Esophagus squamous epithelium (tissue), 5 donors: Measurements from ENCODE around the gene CTU1. TPM values are rescaled to one million over a fixed set of nuclear protein-coding genes. Genes with fewer than 3 reads are reported as not detected.
A peak's percentile ranks its signal among the peaks of the same experiment; 100 is the strongest.

Source experiments
- DNase-seq: peaks from one replicate; lab custom pipeline; 2025; lab: John Stamatoyannopoulos, UW
- H3K27ac ChIP-seq, 4 donors: fragments of 200-600 bp; sonication (generic); one replicate each; pipeline ENCODE4 v1.5.1; 2016 to 2019; ENCODE audit warnings: mild to moderate bottlenecking in 1 of 4
- H3K27me3 ChIP-seq, 4 donors: fragments of 200-600 bp; sonication (generic); 1 replicate in 3 of 4; 2 replicates in 1 of 4; pipeline versions ENCODE4 v1.5.1 to v1.6.0; 2017 to 2021; ENCODE audit warnings: antibody characterized with exemption in 1 of 4
- H3K36me3 ChIP-seq, 3 donors: fragments of 200-600 bp; sonication (generic); one replicate each; pipeline ENCODE4 v1.5.1; 2016 to 2019
- H3K4me1 ChIP-seq, 3 donors: fragments of 200-600 bp; sonication (generic); one replicate each; pipeline ENCODE4 v1.5.1; 2017 to 2019
- H3K4me3 ChIP-seq, 4 donors: fragments of 200-600 bp; sonication (generic); 1 replicate in 3 of 4; 2 replicates in 1 of 4; pipeline ENCODE4 v1.5.1; 2016 to 2019; ENCODE audit warnings: mild to moderate bottlenecking in 2 of 4, moderate library complexity in 1 of 4
- H3K9me3 ChIP-seq, 3 donors: fragments of 200-600 bp; sonication (generic); one replicate each; pipeline ENCODE4 v1.5.1; 2016 to 2019
- POLR2A ChIP-seq, 4 donors: fragments of 450-650 bp; IDR thresholded peaks; one replicate each; pipeline ENCODE4 v1.6.1; 2017; ENCODE audit warnings: antibody characterized with exemption in 4 of 4, mild to moderate bottlenecking in 4 of 4, moderate library complexity in 3 of 4
- WGBS, 2 donors: methylation state at CpG; one replicate each; pipeline ENCODE4 v1.1.5; 2018; 5-methylcytosine and 5-hydroxymethylcytosine counted together
- intact Hi-C: fragments of 100-400 bp; cut with DNase I; formaldehyde crosslinking; loops from one replicate; pipeline ENCODE4 v1.15.0; 2022
- total RNA-seq, 4 donors: library from RNA; depleted of rRNA; stranded (reverse); fragments of >200 nt; gene quantifications; one replicate each; pipeline ENCODE4 v1.1.0, GENCODE V29; 2016
- TF ChIP-seq, protein P1 (sequence below), 6 experiments: fragments of 450-650 bp in 4 of 6; fragments of 200-600 bp in 2 of 6; sonication (generic) in 2 of 6; IDR thresholded peaks; one replicate each; pipeline ENCODE4 v1.5.1; 2016 to 2019; ENCODE audit warnings: antibody characterized with exemption in 6 of 6, mild to moderate bottlenecking in 4 of 6, moderate library complexity in 4 of 6
- donor health status: DM: yes; HTN: yes; CAD: no.

CTU1 gene
- total RNA-seq, 4 donors from 2014 or later: 10.8 to 18.6 (median 13.5) TPM

DNA sequence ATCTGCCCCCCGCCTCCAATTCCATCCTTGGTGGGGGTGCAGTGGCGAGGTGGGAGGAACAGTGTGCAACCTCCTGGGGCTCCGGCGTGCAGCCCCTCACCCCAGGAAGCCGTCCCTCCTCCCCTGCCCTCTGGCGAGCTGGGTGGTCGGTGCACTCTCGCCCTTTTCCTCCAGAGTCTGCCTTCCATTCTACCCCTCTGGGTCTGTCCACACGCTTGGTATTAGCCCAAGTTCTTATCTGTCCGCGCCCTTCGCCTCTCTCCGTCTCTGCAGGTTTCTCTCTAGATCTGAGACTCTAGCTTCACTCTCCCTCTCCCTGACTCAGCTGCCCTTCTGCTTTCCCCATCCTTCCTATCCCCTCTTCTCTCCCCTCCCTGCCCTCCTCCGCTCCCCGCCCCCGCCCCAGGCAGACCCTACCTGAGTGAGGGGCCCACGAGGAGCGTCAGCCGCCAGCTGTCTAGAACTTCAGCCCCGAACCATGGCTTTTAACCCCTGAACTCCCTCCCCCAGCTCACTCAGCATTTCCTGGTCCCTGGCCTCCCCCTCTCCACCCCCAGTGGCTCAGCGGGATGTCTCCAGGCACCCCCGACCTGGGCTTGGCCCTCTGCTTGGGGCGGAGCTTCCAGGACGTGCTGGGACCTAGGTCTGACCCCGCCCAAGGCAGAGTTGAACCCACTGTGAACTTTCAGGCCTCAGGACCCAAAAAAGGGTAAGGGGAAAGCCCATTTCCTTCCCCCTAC, 42.8 kb downstream of the CTU1 start:
- peak overlapping the region; percentile 44 to 92 (median 84) for H3K27ac ChIP-seq
- no peak for DNase-seq
- intact Hi-C loops: no loop called here
- WGBS, 2 donors: 7 to 10% methylated on average over 16 to 20 of the region's 25 CpGs
- H3K36me3 ChIP-seq: peaks cover 0 to under 1% (median 0%) of the 10 kb centered on the region in 3 donors
- peaks cover 0 to 40% (median 3%) of the 10 kb centered on the region in 4 donors for H3K27me3 ChIP-seq
- peak overlapping the region; percentile 32 to 59 (median 47) for H3K4me3 ChIP-seq
- peaks cover 7 to 80% (median 11%) of the 10 kb centered on the region in 3 donors for H3K4me1 ChIP-seq
- no peaks in the 10 kb centered on the region for H3K9me3 ChIP-seq
- no peak for TF ChIP-seq POLR2A (IDR thresholded peaks at IDR 0.05)
- TF ChIP-seq, protein P1, sequence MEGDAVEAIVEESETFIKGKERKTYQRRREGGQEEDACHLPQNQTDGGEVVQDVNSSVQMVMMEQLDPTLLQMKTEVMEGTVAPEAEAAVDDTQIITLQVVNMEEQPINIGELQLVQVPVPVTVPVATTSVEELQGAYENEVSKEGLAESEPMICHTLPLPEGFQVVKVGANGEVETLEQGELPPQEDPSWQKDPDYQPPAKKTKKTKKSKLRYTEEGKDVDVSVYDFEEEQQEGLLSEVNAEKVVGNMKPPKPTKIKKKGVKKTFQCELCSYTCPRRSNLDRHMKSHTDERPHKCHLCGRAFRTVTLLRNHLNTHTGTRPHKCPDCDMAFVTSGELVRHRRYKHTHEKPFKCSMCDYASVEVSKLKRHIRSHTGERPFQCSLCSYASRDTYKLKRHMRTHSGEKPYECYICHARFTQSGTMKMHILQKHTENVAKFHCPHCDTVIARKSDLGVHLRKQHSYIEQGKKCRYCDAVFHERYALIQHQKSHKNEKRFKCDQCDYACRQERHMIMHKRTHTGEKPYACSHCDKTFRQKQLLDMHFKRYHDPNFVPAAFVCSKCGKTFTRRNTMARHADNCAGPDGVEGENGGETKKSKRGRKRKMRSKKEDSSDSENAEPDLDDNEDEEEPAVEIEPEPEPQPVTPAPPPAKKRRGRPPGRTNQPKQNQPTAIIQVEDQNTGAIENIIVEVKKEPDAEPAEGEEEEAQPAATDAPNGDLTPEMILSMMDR (IDR thresholded peaks at IDR 0.05): no peak

DNA sequence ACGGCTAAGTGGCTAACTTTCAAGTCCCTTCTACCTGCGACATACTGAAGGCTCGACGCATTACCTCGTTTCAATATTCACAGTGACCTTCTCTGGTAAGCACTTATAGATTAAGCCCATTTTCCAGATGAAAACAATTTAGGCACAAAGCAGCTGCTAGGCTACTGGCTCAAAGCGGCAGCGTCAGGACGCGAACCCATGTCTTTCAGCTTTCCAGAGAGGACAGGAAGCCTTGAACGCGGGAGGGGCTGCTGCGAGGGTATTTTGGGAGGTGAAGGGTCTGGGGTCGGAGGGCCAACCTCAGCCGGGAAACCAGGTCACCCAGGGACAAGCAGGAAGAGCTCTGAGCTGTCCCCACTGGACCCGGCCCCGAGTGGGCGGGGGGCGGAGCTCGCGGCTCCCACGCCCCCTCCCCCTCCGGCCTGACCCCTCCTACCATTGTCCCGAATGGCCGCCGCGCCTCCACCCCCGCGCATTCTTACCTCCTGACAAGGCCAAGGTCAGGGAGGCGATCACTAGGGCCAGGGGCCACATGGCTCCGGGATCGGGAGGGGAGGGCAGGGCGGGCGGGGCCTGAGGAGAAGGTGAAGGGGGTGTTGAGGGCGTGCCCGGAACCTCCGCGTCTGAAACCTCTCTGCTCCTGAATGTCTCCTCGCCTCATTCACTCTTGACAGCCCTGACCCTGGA, 43.5 kb downstream of the CTU1 start, which contains the start of gene KLK13:
TSS of gene KLK13 (minus strand) at position 559 of the 687 bp plus-strand sequence. CDS start at position 534, 25 bp downstream.
- peak within 1 kb of the TSS; percentile 32 to 59 (median 47) for H3K4me3 ChIP-seq
- H3K27ac ChIP-seq: peak within 1 kb of the TSS; percentile 44 to 92 (median 84)
- intact Hi-C loops: no loop called here
- peaks cover 0 to 8% (median 0%) of the 10 kb centered on the region in 3 donors for H3K36me3 ChIP-seq
- DNase-seq: no peak
- TF ChIP-seq, protein P1 (IDR thresholded peaks at IDR 0.05): no peak
- peak in 1 of 4 donors; percentile 16 for TF ChIP-seq POLR2A (IDR thresholded peaks at IDR 0.05)
- no peaks in the 10 kb centered on the region for H3K9me3 ChIP-seq
- WGBS, 2 donors: 26 to 40% methylated on average over 12 to 20 of the region's 38 CpGs
- peaks cover 7 to 73% (median 11%) of the 10 kb centered on the region in 3 donors for H3K4me1 ChIP-seq
- peaks cover 0 to 40% (median 3%) of the 10 kb centered on the region in 4 donors for H3K27me3 ChIP-seq

DNA sequence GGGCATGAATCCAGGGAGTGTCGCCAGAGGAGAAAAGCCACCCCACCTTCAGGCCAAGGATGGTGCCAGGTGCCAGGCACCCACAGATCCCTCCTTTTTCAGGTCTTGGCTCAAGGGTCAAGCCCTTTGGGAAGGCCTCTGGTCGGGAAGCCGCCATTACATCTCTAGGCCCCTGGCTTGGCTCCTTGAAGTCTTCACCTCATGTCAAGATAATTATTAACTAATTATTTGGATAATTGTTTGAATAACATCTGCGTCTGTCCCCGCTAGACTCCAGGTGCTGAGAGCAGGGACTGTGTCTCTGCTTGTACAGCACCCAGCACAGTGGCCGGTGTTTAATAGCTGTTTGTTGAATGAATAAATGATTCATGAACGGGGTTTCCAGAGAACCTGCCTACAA, 44.5 kb downstream of the CTU1 start:
- Histone ChIP-seq H3K4me1 (peaks cover 7 to 63% (median 11%) of the 10 kb centered on the region in 3 donors), H3K36me3 (peaks cover 0 to 12% (median 0%) of the 10 kb centered on the region in 3 donors), H3K4me3 (peak overlapping the region in 3 of 4 donors; percentile 32 to 48 (median 46)), H3K27ac (peak overlapping the region in 3 of 4 donors; percentile 80 to 92 (median 89)), H3K27me3 (peaks cover 0 to 40% (median 3%) of the 10 kb centered on the region in 4 donors), H3K9me3 (no peaks in the 10 kb centered on the region)
- no peak for DNase-seq
- TF ChIP-seq, protein P1 (IDR thresholded peaks at IDR 0.05): no peak
- TF ChIP-seq POLR2A (IDR thresholded peaks at IDR 0.05): no peak
- intact Hi-C loops: no loop called here
- WGBS, 2 donors: 67 to 79% methylated on average over 6 to 7 of the region's 7 CpGs

DNA sequence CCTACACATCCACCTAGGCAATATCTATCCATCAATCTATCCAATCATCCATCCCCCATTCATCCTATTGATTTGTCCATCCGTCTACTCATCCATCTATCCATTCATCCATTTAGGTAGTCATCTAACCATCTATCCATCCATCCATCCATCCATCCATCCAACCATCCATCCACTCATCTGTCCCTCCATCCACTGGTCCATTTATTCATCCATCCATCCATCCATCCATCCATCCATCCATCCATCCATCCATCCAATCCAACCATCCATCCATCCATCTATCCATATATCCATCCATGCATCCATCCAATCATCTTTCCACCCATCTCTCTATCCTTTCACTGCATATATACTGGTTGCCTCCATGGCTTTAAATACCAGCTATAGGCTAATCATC, 47.2 kb downstream of the CTU1 start:
- H3K9me3 ChIP-seq: no peaks in the 10 kb centered on the region
- H3K27ac ChIP-seq: no peak overlapping the region
- intact Hi-C loops: no loop called here
- WGBS, 2 donors: 0% methylated on average over 1 of the region's 1 CpG
- TF ChIP-seq, protein P1 (IDR thresholded peaks at IDR 0.05): no peak
- TF ChIP-seq POLR2A (IDR thresholded peaks at IDR 0.05): no peak
- H3K27me3 ChIP-seq: peaks cover 0 to 34% (median 3%) of the 10 kb centered on the region in 4 donors
- no peak overlapping the region for H3K4me3 ChIP-seq
- peaks cover 0 to 36% (median 6%) of the 10 kb centered on the region in 3 donors for H3K4me1 ChIP-seq
- peaks cover 0 to 36% (median 0%) of the 10 kb centered on the region in 3 donors for H3K36me3 ChIP-seq
- no peak for DNase-seq
